Measurements from ENCODE around the gene NPHP4. TPM values are rescaled to one million over a fixed set of nuclear protein-coding genes. Genes with fewer than 3 reads are reported as not detected.
A peak's percentile ranks its signal among the peaks of the same experiment; 100 is the strongest.

Gene NPHP4
- total and polyA plus RNA-seq, 12 donors, result 2.7 to 13.2 (median 7.3) TPM

- no peak overlapping the region for H3K4me3 ChIP-seq
- intact Hi-C loops (cut with DNase I), result no loop called here
- 58 to 76% (median 69%) methylated on average over 5 of the region's 5 CpGs for WGBS, 4 donors
- H3K36me3 ChIP-seq (replicated peaks in 1 of 2), result no peaks in the 10 kb centered on the region
- H3K9me3 ChIP-seq (replicated peaks in 1 of 3), result no peaks in the 10 kb centered on the region
- no peak for DNase-seq
- no peak overlapping the region for H3K27ac ChIP-seq
- TF ChIP-seq CTCF (IDR thresholded peaks at IDR 0.05), result no peak
- TF ChIP-seq POLR2A (IDR thresholded peaks at IDR 0.05), result no peak
- no peaks in the 10 kb centered on the region for H3K4me1 ChIP-seq (replicated peaks in 1 of 2)
- H3K27me3 ChIP-seq, result no peaks in the 10 kb centered on the region
These were observed 9.4 kb downstream of the NPHP4 start for GRCh38 chr1:5982868-5983267.

GRCh38 chr1:5982276-5982675, 9.9 kb downstream of the NPHP4 start:
- WGBS, 4 donors, result 75 to 91% (median 84%) methylated on average over 4 of the region's 4 CpGs
- intact Hi-C loops (cut with DNase I), result no loop called here
- H3K27ac ChIP-seq, result no peak overlapping the region

GRCh38 chr1:5981009-5981380, 11.2 kb downstream of the NPHP4 start:
- TF ChIP-seq POLR2A (IDR thresholded peaks at IDR 0.05) (no peak), CTCF (IDR thresholded peaks at IDR 0.05) (no peak)
- Histone ChIP-seq H3K4me1 (replicated peaks in 1 of 2) (no peaks in the 10 kb centered on the region), H3K9me3 (replicated peaks in 1 of 3) (no peaks in the 10 kb centered on the region), H3K27me3 (no peaks in the 10 kb centered on the region), H3K27ac (no peak overlapping the region), H3K4me3 (no peak overlapping the region), H3K36me3 (replicated peaks in 1 of 2) (no peaks in the 10 kb centered on the region)
- no peak for DNase-seq
- WGBS, 4 donors, result 78 to 85% (median 83%) methylated on average over 8 of the region's 8 CpGs
- intact Hi-C loops (cut with DNase I), result no loop called here

More at GRCh38 chr1:5982276-5982675, 9.9 kb downstream of the NPHP4 start:
- TF ChIP-seq CTCF (IDR thresholded peaks at IDR 0.05), result no peak
- no peak for TF ChIP-seq POLR2A (IDR thresholded peaks at IDR 0.05)
- DNase-seq, result no peak
- H3K36me3 ChIP-seq (replicated peaks in 1 of 2), result no peaks in the 10 kb centered on the region
- no peaks in the 10 kb centered on the region for H3K27me3 ChIP-seq
- no peaks in the 10 kb centered on the region for H3K4me1 ChIP-seq (replicated peaks in 1 of 2)
- H3K4me3 ChIP-seq, result no peak overlapping the region
- no peaks in the 10 kb centered on the region for H3K9me3 ChIP-seq (replicated peaks in 1 of 3)

- TF ChIP-seq CTCF (IDR thresholded peaks at IDR 0.05) (peak in 1 of 6 experiments; percentile 17), POLR2A (IDR thresholded peaks at IDR 0.05) (no peak)
- Histone ChIP-seq H3K27me3 (no peaks in the 10 kb centered on the region), H3K36me3 (replicated peaks in 1 of 2) (no peaks in the 10 kb centered on the region), H3K9me3 (replicated peaks in 1 of 3) (no peaks in the 10 kb centered on the region), H3K27ac (no peak overlapping the region), H3K4me1 (replicated peaks in 1 of 2) (no peaks in the 10 kb centered on the region), H3K4me3 (no peak overlapping the region)
- intact Hi-C loops (cut with DNase I), result no loop called here
- WGBS, 4 donors, result 78 to 83% (median 80%) methylated on average over 20 of the region's 20 CpGs
- DNase-seq, result peak in 1 of 7 donors; percentile 74
These were observed 11.8 kb downstream of the NPHP4 start for GRCh38 chr1:5980314-5981008.
